ENCODE data around the gene PRKCH. TPM values are rescaled to one million over a fixed set of nuclear protein-coding genes. Genes with fewer than 3 reads are reported as not detected.

Gene PRKCH
- total RNA-seq, 2 donors from 2014 or later, result 27.6 to 33.9 TPM

DNA sequence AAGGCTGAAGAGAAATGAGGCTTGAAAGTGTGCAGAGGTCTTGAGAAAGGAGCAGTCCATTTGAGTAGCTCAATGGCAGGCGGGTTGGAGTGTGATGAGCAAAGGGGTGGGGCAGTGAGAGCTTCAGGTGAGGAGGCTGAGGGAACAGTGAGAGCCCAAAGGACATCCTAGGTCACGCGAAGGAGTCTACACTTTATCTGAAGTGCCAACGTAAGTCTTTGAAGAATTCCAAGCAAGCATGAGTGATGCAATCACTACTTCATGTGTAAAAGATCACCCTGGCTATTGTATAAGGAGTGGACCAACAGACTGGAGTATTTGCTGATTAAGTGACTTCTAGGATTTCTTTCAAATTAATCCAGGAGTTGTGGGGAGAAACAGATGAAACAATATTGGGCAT lies 214.1 kb downstream of the PRKCH start:
- no peak for DNase-seq (ENCODE audit: low spot score)
- intact Hi-C loops (cut with DNase I), result no loop called here
- peaks cover 12% of the 10 kb centered on the region for H3K4me1 ChIP-seq (replicated peaks)

DNA sequence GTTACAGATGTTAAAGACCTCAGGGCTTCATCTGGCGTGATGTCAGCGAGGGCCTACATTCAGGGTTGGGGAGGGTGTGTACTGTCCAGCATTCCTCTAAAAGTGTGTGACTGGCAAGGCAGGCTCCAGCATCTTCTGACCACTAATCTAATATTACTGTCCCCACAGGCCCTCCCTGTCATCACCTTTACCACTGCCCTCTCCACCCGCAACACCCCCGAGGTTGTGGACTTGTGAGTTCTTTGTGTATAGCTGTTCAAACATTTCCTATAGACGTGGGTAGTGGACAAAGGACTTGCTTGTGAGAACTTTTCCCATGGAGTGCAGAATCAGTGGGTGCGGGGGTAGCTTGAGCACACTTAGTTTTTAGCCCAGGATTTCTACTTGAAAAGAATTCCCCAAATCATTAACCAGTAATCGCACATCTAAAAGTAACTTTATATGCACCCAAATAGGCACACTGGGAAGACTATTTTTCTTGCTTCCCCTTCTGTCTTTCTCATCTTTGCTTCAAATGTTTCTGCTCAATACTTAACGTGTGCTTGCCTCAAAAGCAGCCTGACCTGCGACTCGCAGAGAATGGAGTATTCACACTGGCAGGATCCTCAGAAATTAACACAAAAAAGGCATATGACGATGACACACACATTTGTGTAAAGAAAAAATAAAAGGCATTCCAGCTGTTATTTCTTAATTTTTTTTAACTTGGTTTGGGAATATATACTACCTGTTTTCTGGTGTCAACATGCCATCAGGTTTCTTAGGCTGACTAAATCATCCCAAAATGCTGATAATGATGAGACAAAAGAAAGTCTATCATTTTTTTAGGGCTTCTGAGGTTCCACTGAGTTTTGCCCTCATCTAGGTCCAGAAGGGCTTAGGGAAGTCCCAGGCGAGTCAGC lies 215.5 kb downstream of the PRKCH start:
- intact Hi-C loops (cut with DNase I), result no loop called here
- H3K4me1 ChIP-seq (replicated peaks), result peaks cover 12% of the 10 kb centered on the region
- H3K27ac ChIP-seq, result peak overlapping the region; percentile 67 to 76
- no peak overlapping the region for H3K4me3 ChIP-seq
- H3K36me3 ChIP-seq, result no peaks in the 10 kb centered on the region
- DNase-seq (ENCODE audit: low spot score), result no peak
- TF ChIP-seq POLR2A (IDR thresholded peaks at IDR 0.05) (no peak), POLR2AphosphoS5 (IDR thresholded peaks at IDR 0.05) (no peak)
- TF ChIP-seq, protein P1, sequence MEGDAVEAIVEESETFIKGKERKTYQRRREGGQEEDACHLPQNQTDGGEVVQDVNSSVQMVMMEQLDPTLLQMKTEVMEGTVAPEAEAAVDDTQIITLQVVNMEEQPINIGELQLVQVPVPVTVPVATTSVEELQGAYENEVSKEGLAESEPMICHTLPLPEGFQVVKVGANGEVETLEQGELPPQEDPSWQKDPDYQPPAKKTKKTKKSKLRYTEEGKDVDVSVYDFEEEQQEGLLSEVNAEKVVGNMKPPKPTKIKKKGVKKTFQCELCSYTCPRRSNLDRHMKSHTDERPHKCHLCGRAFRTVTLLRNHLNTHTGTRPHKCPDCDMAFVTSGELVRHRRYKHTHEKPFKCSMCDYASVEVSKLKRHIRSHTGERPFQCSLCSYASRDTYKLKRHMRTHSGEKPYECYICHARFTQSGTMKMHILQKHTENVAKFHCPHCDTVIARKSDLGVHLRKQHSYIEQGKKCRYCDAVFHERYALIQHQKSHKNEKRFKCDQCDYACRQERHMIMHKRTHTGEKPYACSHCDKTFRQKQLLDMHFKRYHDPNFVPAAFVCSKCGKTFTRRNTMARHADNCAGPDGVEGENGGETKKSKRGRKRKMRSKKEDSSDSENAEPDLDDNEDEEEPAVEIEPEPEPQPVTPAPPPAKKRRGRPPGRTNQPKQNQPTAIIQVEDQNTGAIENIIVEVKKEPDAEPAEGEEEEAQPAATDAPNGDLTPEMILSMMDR (IDR thresholded peaks at IDR 0.05), result no peak
- no peaks in the 10 kb centered on the region for H3K27me3 ChIP-seq (replicated peaks; ENCODE audit: insufficient read depth)
- H3K9me3 ChIP-seq, result no peaks in the 10 kb centered on the region
- 69% methylated on average over 12 of the region's 12 CpGs for WGBS

More for the DNA sequence above, 214.1 kb downstream of the PRKCH start:
- TF ChIP-seq POLR2AphosphoS5 (IDR thresholded peaks at IDR 0.05), result no peak
- TF ChIP-seq POLR2A (IDR thresholded peaks at IDR 0.05), result no peak
- no peaks in the 10 kb centered on the region for H3K9me3 ChIP-seq
- WGBS, result 94% methylated on average over 4 of the region's 4 CpGs
- H3K27ac ChIP-seq, result no peak overlapping the region
- no peaks in the 10 kb centered on the region for H3K27me3 ChIP-seq (replicated peaks; ENCODE audit: insufficient read depth)
- H3K36me3 ChIP-seq, result no peaks in the 10 kb centered on the region
- H3K4me3 ChIP-seq, result no peak overlapping the region

DNA sequence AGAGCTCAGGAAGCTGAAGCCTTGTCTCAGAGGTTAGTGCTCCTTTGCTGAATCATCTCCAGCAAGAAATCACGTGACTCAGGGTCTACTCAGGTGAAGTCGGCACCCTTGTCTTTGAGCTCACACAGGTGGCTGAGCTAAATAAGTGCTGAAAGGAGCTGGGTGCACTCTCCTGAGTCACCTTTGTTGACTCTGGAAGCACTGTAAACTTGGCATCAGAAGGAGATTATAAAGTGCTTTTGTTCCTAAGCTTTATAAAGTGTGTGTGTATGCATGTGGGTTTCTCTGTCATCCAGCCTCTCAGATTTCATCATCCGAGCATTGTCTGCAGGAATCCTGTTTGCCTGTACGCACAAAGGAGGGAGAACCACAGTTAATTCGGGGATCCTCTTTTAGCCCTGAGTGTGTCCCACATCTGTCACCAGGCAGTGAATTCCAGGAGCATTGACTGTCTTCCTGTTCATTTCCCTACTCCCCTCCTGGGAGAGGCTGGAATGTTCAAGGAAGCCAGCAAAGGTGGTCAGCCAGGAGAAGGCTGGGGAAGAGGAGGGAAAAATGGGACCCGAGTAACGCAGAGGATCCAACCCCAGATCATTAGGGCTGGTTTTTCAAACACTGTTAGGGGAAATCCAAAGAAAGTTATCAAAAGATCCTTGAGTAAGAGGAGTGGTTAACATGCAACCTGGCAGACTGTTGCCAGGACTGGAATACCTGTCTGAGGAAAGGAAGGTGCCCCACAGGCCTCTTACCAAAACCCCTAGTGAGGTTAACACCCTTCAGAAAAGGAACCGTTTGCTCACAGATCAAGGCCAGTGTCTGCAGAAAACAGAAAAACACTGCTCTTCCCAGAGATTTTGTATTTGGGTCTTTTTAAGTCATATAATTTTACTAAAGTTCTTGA lies 216.4 kb downstream of the PRKCH start:
- H3K4me3 ChIP-seq, result no peak overlapping the region
- peaks cover 17% of the 10 kb centered on the region for H3K4me1 ChIP-seq (replicated peaks)
- 17% methylated on average over 8 of the region's 8 CpGs for WGBS
- H3K36me3 ChIP-seq, result no peaks in the 10 kb centered on the region
- no peaks in the 10 kb centered on the region for H3K9me3 ChIP-seq
- TF ChIP-seq POLR2A (IDR thresholded peaks at IDR 0.05), result no peak
- TF ChIP-seq POLR2AphosphoS5 (IDR thresholded peaks at IDR 0.05), result peak; percentile 92
- peak overlapping the region; percentile 67 to 76 for H3K27ac ChIP-seq
- peak; percentile 82 for DNase-seq (ENCODE audit: low spot score)
- intact Hi-C loops (cut with DNase I), result no loop called here
- no peaks in the 10 kb centered on the region for H3K27me3 ChIP-seq (replicated peaks; ENCODE audit: insufficient read depth)

DNA sequence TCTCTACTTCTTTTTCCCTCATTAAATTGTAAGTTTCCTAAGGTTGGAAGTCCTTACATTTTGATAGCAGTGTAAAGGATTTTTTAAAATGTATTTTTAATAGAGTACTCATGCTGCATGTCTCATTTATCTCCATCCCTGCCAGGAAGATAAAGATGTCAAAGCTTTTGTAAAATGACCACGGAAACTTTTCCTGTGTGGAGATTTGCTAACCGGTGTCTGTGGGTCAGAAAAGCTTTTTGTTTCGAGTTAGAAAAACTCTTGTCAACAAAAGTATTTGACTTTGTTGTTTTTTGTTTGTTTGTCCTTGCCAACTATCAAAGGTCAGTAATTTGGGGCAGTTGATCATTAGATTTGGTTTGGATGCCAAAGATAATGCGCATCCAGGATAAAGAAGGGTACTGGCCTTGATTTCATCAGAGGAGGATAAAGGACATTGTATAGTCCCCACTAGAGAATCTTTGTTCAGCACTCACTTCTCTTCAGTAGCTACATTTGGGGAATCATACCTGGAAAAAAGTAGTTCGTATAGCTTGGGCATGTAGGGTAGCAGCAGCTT lies 217.2 kb downstream of the PRKCH start:
- H3K4me1 ChIP-seq (replicated peaks), result peaks cover 24% of the 10 kb centered on the region
- no peaks in the 10 kb centered on the region for H3K36me3 ChIP-seq
- no peaks in the 10 kb centered on the region for H3K27me3 ChIP-seq (replicated peaks; ENCODE audit: insufficient read depth)
- H3K4me3 ChIP-seq, result no peak overlapping the region
- intact Hi-C loops (cut with DNase I), result no loop called here
- TF ChIP-seq, protein P1 (IDR thresholded peaks at IDR 0.05), result no peak
- TF ChIP-seq POLR2A (IDR thresholded peaks at IDR 0.05), result no peak
- no peak for TF ChIP-seq POLR2AphosphoS5 (IDR thresholded peaks at IDR 0.05)
- DNase-seq (ENCODE audit: low spot score), result no peak
- no peaks in the 10 kb centered on the region for H3K9me3 ChIP-seq
- WGBS, result 64% methylated on average over 5 of the region's 5 CpGs
- peak overlapping the region; percentile 67 to 76 for H3K27ac ChIP-seq

DNA sequence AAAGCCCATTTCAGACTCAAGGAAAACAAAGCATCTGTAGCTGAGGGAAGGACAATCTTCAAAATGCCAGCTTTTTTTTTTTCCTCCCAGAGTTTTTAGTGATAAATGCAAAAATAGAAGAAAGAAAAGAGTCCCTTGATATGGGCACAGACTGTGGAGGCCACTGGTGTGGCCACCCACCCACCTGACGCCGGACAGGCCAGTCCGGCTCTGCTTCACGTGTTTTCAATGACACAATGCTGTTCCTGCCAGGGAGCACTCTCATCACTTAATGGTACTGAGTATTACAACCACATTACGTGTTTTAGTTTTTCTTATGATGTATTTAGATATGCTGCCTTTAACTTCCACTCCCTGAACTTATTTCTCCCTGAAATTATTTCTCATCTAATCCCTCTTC lies 218.3 kb downstream of the PRKCH start:
- Histone ChIP-seq H3K27me3 (replicated peaks; ENCODE audit: insufficient read depth) (no peaks in the 10 kb centered on the region), H3K36me3 (no peaks in the 10 kb centered on the region), H3K27ac (no peak overlapping the region), H3K4me1 (replicated peaks) (peaks cover 35% of the 10 kb centered on the region), H3K9me3 (no peaks in the 10 kb centered on the region), H3K4me3 (no peak overlapping the region)
- 88% methylated on average over 5 of the region's 5 CpGs for WGBS
- no peak for DNase-seq (ENCODE audit: low spot score)
- intact Hi-C loops (cut with DNase I), result loop anchor here (5.0 kb wide), 1 partner anchor 67 kb away; no protein-coding TSS in a partner anchor
- TF ChIP-seq, protein P1 (IDR thresholded peaks at IDR 0.05), result no peak
- no peak for TF ChIP-seq POLR2A (IDR thresholded peaks at IDR 0.05)
- TF ChIP-seq POLR2AphosphoS5 (IDR thresholded peaks at IDR 0.05), result no peak
